Epithelial cell of proximal tubule (primary cell): Measurements from ENCODE around the gene CTNND2. TPM values are rescaled to one million over a fixed set of nuclear protein-coding genes. Genes with fewer than 3 reads are reported as not detected.

Experiments used
- DNase-seq: peaks from one replicate; pipeline ENCODE4 v3.0.0-alpha.2; 2011; ENCODE audit warnings: low read depth
- H3K4me3 ChIP-seq: 2 replicates; pipeline ENCODE4 v1.5.1; 2011; ENCODE audit warnings: low read depth, mild to moderate bottlenecking, low read length
- CTCF ChIP-seq: conservative IDR thresholded peaks from 2 replicates; pipeline ENCODE4 v1.5.1; 2012; ENCODE audit warnings: low read depth, mild to moderate bottlenecking, low read length
- total RNA-seq: library from RNA; depleted of rRNA; stranded (reverse); fragments of >200 nt; gene quantifications from 2 replicates; pipeline ENCODE4 v1.2.3, GENCODE V29; 2015

Gene CTNND2
- total RNA-seq, 1 donor from 2014 or later = 0.12 TPM

- H3K4me3 ChIP-seq = no peak overlapping the region
- DNase-seq = no peak
- TF ChIP-seq CTCF = no peak
Measured at GRCh38 chr5:11898787-11899186, 5.5 kb downstream of the CTNND2 start.

- no peak for DNase-seq
- TF ChIP-seq CTCF = no peak
Measured at GRCh38 chr5:11897781-11898180, 6.5 kb downstream of the CTNND2 start.

GRCh38 chr5:11894992-11895391, 9.3 kb downstream of the CTNND2 start:
- no peak for TF ChIP-seq CTCF
- no peak for DNase-seq
- H3K4me3 ChIP-seq = no peak overlapping the region

More at GRCh38 chr5:11897781-11898180, 6.5 kb downstream of the CTNND2 start:
- no peak overlapping the region for H3K4me3 ChIP-seq

GRCh38 chr5:11892832-11893231, 11.4 kb downstream of the CTNND2 start:
- DNase-seq = no peak
- no peak for TF ChIP-seq CTCF
- H3K4me3 ChIP-seq = no peak overlapping the region

- no peak for TF ChIP-seq CTCF
- DNase-seq = no peak
Measured at GRCh38 chr5:11890777-11891176, 13.5 kb downstream of the CTNND2 start.

GRCh38 chr5:11888221-11888620, 16.0 kb downstream of the CTNND2 start:
- H3K4me3 ChIP-seq = no peak overlapping the region
- DNase-seq = no peak
- no peak for TF ChIP-seq CTCF

More at GRCh38 chr5:11890777-11891176, 13.5 kb downstream of the CTNND2 start:
- no peak overlapping the region for H3K4me3 ChIP-seq

- no peak for DNase-seq
- TF ChIP-seq CTCF = no peak
- no peak overlapping the region for H3K4me3 ChIP-seq
Measured at GRCh38 chr5:11878814-11879213, 25.4 kb downstream of the CTNND2 start.
